Effector memory CD4-positive, alpha-beta T cell (primary cell): ENCODE results near the gene OPN4.

Experiments used
- DNase-seq, 3 donors: peaks; one replicate each; pipeline ENCODE4 v3.0.0-alpha.2; 2020
- H3K27ac ChIP-seq: 2 replicates; pipeline ENCODE4 v1.7.0; 2013; ENCODE audit warnings: mild to moderate bottlenecking, low read length, moderate library complexity; ENCODE audit not compliant: insufficient read depth, poor library complexity, severe bottlenecking
- H3K27me3 ChIP-seq: replicated peaks from 2 replicates; pipeline ENCODE4 v1.7.0; 2013; ENCODE audit warnings: mild to moderate bottlenecking, low read length; ENCODE audit not compliant: insufficient read depth, control insufficient read depth, poor library complexity, severe bottlenecking
- H3K36me3 ChIP-seq: 2 replicates; pipeline ENCODE4 v1.7.0; 2013; ENCODE audit warnings: mild to moderate bottlenecking, low read length, moderate library complexity; ENCODE audit not compliant: control insufficient read depth, insufficient read depth
- H3K4me1 ChIP-seq: 2 replicates; pipeline ENCODE4 v1.7.0; 2013; ENCODE audit warnings: low read length, mild to moderate bottlenecking; ENCODE audit not compliant: control insufficient read depth, insufficient read depth, poor library complexity, severe bottlenecking
- H3K4me3 ChIP-seq: 2 replicates; pipeline ENCODE4 v1.7.0; 2013; ENCODE audit warnings: low read length, low read depth, mild to moderate bottlenecking; ENCODE audit not compliant: insufficient read depth, poor library complexity, severe bottlenecking
- H3K9me3 ChIP-seq: 2 replicates; pipeline ENCODE4 v1.7.0; 2013; ENCODE audit warnings: mild to moderate bottlenecking, low read length, moderate library complexity; ENCODE audit not compliant: control insufficient read depth

The OPN4 gene

GRCh38 chr10:86661161-86662025 is 7.0 kb downstream of the OPN4 start:
- H3K27me3 ChIP-seq, result no peaks in the 10 kb centered on the region
- H3K36me3 ChIP-seq, result no peaks in the 10 kb centered on the region
- no peak overlapping the region for H3K4me3 ChIP-seq
- H3K27ac ChIP-seq, result no peak overlapping the region
- DNase-seq, result no peak
- H3K4me1 ChIP-seq, result no peaks in the 10 kb centered on the region
- H3K9me3 ChIP-seq, result no peaks in the 10 kb centered on the region

- Histone ChIP-seq H3K27ac (no peak overlapping the region), H3K9me3 (no peaks in the 10 kb centered on the region), H3K36me3 (no peaks in the 10 kb centered on the region), H3K27me3 (no peaks in the 10 kb centered on the region), H3K4me3 (no peak overlapping the region), H3K4me1 (no peaks in the 10 kb centered on the region)
- no peak for DNase-seq
These were observed 8.1 kb downstream of the OPN4 start for GRCh38 chr10:86662186-86663045.

GRCh38 chr10:86663046-86663345 is 8.6 kb downstream of the OPN4 start:
- Histone ChIP-seq H3K27ac (no peak overlapping the region), H3K36me3 (no peaks in the 10 kb centered on the region), H3K4me3 (no peak overlapping the region), H3K4me1 (no peaks in the 10 kb centered on the region), H3K27me3 (no peaks in the 10 kb centered on the region), H3K9me3 (no peaks in the 10 kb centered on the region)
- DNase-seq, result no peak

DNA sequence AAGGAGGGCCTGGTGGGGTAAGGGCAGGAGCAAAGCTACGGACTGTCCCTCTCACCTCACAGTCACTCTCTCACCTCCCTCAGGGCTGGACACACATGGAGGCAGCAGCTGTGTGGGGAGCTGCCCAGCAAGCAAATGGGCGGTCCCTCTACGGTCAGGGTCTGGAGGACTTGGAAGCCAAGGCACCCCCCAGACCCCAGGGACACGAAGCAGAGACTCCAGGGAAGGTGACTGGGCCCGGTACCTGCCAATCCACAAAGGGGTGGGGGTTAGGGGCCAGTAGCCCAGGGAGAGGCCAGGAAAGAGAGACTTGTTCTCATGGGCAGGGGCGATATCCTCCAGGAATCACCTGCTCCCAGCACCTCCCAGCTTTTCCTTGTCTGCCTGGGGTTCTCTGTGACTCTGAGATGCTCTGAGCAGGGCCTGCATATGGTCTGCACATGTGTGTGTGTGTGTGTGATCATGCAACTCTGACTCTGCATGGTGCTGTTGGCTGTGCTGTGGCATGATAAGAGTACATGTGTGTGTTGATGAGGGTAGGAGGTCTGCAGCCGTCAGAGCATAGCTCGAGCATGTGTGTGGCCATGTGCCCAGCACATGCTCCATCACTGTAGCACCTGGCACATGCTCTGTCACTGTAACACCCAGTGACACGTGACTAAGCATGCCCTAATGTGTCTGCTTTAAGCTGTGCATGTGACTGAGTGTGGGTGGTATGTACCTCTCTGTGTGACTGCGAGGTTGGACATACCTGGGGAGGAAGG is 9.4 kb downstream of the OPN4 start:
- no peaks in the 10 kb centered on the region for H3K36me3 ChIP-seq
- DNase-seq, result no peak
- no peaks in the 10 kb centered on the region for H3K9me3 ChIP-seq
- no peaks in the 10 kb centered on the region for H3K4me1 ChIP-seq
- H3K4me3 ChIP-seq, result no peak overlapping the region
- H3K27ac ChIP-seq, result no peak overlapping the region
- no peaks in the 10 kb centered on the region for H3K27me3 ChIP-seq

DNA sequence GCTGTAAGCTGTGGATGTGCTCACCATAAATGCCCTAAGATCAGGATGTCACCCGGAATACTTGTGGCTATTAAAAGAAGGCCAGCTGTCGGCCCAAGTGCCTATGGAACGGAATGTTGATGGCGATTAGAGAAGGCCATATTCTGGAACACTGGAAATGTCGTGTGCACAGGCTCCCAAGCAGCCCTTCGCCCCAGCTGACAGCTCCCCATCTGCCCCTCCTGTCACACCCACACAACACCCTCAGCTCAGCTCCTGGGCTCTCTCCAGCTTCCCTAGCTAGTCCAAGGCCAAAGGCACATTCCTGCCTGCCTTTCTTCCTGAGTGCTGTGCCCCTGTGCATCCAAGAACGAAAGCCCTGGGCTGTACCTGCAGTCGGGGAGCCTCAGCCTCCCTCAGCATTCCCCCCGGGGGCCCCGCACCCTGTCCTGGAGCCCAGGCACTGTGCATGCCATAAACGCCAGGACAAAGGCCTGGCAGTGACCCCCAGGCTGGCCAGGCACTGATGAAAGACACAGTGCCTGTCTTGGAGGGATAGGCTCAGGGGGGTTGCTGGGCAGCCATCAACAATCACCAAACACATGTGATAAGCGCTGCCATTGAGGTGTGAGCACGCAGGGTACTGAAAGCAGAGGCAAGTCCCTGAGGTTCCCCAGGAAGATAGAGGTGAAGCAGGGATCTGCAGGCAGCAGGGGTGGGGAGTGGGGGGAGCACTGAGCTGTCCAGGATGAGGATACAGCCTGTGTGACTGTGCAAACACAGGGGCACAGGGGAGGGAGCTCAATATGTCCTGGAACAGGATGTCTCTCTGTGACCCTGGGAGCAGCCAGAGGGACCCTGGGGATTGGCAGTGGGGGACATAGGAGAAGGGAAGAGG is 10.2 kb downstream of the OPN4 start:
- Histone ChIP-seq H3K4me1 (no peaks in the 10 kb centered on the region), H3K36me3 (no peaks in the 10 kb centered on the region), H3K27ac (no peak overlapping the region), H3K4me3 (no peak overlapping the region), H3K27me3 (no peaks in the 10 kb centered on the region), H3K9me3 (no peaks in the 10 kb centered on the region)
- no peak for DNase-seq

DNA sequence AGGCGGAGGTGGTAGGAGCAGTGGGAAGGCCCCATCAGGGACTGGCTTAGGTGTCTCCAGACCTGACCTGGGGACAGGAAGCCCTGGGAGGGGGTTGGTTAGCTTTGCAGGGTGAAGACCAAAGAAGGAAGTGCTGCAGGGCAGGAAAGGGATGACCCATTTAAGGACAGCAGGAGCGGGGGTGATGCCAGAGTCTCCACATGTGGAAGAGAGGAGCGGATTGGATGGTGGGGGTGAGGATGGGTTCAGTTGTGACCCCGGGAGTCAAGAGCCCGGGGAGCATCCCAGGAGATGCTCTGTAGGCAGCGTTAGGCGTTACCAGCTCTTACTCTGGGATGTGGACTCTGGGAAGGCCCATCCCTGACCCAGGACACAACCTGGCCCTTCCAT is 10.9 kb downstream of the OPN4 start:
- H3K4me3 ChIP-seq, result no peak overlapping the region
- no peak overlapping the region for H3K27ac ChIP-seq
- no peaks in the 10 kb centered on the region for H3K27me3 ChIP-seq
- DNase-seq, result no peak
- no peaks in the 10 kb centered on the region for H3K4me1 ChIP-seq
- no peaks in the 10 kb centered on the region for H3K9me3 ChIP-seq
- no peaks in the 10 kb centered on the region for H3K36me3 ChIP-seq

DNA sequence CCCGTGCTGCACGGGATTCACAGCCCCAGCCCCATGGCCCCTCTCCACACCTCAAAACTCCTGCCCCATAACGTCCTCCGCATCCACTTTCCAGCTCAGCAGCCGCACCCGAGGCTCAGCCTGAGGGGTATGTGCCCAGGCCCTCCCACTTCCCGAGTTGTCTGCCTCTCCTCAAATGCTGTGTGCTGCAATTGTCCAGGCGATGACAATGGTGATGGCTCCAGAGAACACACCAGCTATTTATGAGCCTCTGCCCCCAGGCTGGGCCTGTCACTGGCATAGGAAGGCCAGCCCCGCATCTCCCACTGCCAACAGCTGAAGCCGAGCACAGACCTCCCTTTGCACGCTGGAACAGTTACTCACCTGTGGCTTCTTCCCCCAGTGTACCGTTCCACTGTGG is 11.5 kb downstream of the OPN4 start:
- Histone ChIP-seq H3K9me3 (no peaks in the 10 kb centered on the region), H3K36me3 (no peaks in the 10 kb centered on the region), H3K27ac (no peak overlapping the region), H3K4me1 (no peaks in the 10 kb centered on the region), H3K4me3 (no peak overlapping the region), H3K27me3 (no peaks in the 10 kb centered on the region)
- DNase-seq, result no peak

GRCh38 chr10:86666538-86666937 is 12.2 kb downstream of the OPN4 start:
- H3K27me3 ChIP-seq, result no peaks in the 10 kb centered on the region
- no peaks in the 10 kb centered on the region for H3K9me3 ChIP-seq
- H3K36me3 ChIP-seq, result no peaks in the 10 kb centered on the region
- H3K4me3 ChIP-seq, result no peak overlapping the region
- no peak overlapping the region for H3K27ac ChIP-seq
- no peaks in the 10 kb centered on the region for H3K4me1 ChIP-seq
- no peak for DNase-seq

DNA sequence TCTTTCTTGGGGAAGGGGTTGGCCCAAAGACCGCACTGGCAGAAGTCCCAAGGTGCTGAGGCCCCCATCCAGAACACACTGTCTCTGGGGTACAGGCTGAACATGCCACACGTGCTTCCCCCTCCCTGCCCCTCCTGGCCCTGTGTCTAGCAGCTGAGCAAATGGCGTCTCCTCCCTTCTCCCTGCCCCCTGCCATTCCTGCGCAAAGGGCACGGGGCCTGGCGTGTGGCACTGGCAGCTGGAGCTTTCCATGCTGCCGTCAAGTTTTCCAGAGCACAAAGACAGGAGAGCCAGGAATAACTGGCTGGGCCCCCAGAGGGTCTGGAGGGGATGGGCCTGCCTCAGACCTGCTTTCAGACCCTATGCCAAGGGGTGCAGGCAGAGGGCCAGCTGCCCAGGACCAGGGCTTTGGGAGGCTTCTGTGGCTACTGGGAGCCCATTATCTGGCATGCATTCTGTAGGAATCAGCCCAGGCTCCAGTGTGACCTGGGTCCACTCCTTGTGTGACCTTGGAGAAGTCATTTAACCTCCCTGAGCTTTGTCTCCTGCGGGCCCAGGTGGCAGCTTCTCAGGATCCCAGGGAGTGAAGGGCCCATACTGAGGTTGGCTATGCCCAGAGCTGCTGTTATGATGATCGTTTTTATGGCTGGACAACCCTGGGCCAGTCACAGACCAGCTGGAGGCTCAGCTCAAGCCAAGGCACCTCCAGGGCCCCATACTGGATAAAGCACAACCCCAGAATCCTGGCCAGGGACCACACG is 13.3 kb downstream of the OPN4 start:
- Histone ChIP-seq H3K4me1 (no peaks in the 10 kb centered on the region), H3K4me3 (no peak overlapping the region), H3K36me3 (no peaks in the 10 kb centered on the region), H3K9me3 (no peaks in the 10 kb centered on the region), H3K27ac (no peak overlapping the region), H3K27me3 (no peaks in the 10 kb centered on the region)
- DNase-seq, result no peak
